ENCODE results near the gene ANGPTL1.

The ANGPTL1 gene, protein sequence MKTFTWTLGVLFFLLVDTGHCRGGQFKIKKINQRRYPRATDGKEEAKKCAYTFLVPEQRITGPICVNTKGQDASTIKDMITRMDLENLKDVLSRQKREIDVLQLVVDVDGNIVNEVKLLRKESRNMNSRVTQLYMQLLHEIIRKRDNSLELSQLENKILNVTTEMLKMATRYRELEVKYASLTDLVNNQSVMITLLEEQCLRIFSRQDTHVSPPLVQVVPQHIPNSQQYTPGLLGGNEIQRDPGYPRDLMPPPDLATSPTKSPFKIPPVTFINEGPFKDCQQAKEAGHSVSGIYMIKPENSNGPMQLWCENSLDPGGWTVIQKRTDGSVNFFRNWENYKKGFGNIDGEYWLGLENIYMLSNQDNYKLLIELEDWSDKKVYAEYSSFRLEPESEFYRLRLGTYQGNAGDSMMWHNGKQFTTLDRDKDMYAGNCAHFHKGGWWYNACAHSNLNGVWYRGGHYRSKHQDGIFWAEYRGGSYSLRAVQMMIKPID

DNA sequence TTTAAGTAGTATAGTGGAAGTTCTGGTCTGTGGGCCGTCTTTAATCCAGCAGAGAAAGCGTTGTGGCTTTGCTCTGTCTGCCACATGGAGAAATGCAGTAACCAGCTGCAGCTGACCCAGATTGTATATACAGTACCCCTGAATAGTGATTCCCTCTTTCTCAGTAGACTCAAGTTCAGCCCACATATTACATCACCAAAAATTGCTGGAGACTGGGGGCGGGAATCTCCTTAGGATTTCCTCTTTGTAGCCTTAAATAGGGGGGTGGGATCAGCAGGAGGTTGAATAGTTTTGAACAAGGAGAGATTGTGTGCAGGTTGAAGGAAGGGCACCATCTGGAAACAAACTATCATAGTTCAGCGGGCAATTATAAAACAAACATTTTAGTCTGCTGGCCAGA is at the start of gene ANGPTL1:
Gene ANGPTL1 (minus strand): TSS at position 134 of the 400 bp plus-strand sequence. CDS start 5,301 bp downstream, outside the sequence.
- no peak for DNase-seq (ENCODE audit: low spot score)

DNA sequence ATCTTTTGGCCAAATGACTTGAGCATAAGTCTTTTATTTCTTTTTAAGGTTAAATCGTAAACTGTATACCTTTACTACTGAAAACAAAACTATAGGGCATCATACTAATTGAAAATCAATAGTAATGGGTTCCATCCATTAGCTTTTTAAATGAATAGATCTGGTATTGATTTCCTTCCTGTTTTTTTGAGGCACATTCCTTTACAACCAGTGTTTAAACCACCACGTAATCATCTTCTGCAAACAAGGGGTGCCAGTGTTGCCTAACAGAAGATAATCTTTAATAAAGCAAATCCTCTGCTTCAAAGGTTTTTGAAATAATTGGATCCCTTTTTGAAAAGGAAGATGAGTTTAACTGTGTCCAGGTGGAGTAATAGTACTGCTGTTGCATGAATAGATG is 48.7 kb upstream of the ANGPTL1 start:
- no peak for DNase-seq (ENCODE audit: low spot score)

DNA sequence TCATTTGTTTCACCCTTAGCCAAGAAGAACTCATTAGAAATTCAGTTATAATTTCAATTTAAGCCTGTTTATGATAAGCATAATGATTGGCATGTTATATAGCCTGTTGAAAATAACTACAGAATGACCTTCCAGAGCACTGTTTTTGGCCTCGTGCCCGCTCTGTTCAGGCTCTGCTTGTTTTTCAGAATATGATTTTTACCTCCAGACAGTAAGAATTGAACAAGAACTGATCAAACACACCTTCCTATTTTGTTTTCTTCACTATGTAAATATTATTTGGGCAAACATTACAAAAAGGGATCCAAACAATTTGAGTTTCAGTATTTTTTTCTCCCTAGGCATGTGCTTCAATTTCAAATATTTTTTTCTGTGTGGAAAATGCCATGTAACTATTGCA is 48.1 kb upstream of the ANGPTL1 start:
- no peak for DNase-seq (ENCODE audit: low spot score)

DNA sequence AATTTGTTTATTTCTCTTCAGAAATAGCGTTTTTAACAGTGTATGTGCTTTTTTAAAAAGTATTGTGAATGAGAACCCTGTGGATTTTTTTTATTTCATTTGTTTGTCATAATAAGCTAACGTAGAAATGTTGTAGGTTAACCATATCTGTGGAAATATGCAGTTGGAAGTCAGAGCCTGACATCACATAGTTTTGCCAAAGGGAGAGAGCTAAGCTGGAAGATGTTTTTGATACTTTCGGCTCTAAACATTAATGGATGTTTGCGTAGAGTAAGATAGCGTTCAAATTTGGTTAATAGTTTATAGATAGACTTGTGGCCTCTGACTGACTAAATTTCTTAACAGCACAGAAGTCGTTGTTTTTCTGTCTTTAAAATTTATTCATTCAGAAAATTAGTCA is 47.4 kb upstream of the ANGPTL1 start:
- DNase-seq (ENCODE audit: low spot score) = no peak

DNA sequence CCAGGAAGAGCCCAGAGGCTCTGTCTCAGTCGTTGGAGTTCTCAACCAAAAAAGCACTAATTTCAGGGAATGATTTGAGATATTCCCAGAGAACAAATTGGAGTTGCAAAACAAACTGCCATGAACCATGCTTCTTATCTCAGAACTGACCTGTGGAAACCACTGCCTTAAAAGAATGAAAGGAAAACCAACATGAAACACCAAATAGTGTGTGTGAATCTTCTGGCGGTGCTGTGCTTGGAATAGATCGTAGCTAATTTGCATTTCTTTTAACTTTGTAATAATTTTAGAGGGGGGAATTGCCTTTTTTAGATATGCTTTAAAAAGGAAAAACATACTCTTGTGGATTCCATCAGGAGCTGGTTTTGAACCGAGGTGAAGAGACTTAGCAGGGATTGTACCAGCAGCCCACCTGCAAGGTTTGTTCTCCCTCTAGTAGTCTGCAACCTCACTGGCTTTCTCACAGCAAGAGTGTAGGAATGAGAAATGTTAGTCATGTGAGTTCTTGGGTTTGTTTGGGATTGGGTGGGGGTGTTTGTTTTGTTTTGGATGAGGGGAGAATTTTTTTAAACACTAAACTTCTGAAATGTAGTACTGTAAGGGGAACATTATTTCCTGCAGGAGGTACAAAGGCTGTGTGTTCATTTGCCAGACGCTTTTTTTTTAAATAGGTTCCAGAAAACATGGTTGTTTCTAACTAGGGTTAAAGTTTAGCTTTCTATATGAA is 45.7 kb upstream of the ANGPTL1 start:
- no peak for DNase-seq (ENCODE audit: low spot score)

DNA sequence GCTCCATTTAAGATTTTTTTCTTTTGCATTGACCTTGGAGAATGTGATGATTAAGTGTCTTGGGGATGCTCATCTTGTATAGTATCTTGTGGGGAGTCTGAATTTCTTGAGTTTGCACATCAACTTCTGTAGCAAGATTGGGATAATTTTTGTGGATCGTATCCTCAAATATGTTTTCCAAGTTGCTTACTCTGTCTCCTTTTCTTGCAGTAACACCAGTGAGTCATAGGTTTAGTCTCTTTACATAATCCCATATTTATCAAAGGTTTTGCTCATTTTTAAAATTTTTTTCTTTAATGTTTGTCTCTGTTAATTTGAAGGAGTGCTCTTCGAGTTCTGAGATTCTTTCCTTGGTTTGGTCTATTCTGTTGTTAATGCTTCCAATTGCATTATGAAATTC is 41.7 kb upstream of the ANGPTL1 start:
- no peak for DNase-seq (ENCODE audit: low spot score)

DNA sequence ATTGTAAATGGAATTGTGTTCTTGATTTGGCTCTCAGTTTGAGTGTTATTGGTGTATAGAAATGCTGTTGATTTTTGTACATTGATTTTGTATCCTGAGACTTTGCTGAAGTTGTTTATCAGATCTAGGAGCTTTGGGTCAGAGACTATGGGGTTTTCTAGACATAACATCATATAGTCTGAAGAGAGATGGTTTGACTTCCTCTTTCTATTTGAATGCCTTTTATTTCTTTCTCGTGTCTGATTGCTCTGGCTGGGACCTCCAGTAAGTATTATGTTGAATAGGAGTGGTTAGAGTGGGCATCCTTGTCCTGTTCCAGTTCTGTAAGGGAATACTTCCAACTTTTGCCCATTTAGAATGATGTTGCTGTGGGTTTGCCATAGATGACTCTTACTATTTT is 39.1 kb upstream of the ANGPTL1 start:
- DNase-seq (ENCODE audit: low spot score) = no peak

DNA sequence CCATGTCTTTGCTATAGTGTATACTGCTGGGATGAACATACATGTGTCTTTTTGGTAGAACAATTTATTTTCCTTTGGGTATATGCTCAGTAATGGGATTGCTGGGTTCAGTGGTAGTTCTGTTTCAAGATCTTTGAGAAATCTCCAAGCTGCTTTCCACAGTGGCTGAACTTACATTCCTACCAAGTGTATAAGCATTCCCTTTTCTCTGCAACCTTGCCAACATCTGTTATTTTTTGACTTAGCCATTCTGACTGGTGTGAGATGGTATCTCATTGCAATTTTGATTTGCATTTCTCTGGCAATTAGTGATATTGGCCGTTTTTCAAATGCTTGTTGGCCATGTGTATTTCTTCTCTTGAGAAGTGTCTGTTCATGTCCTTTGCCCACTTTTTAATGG is 37.5 kb upstream of the ANGPTL1 start:
- no peak for DNase-seq (ENCODE audit: low spot score)

DNA sequence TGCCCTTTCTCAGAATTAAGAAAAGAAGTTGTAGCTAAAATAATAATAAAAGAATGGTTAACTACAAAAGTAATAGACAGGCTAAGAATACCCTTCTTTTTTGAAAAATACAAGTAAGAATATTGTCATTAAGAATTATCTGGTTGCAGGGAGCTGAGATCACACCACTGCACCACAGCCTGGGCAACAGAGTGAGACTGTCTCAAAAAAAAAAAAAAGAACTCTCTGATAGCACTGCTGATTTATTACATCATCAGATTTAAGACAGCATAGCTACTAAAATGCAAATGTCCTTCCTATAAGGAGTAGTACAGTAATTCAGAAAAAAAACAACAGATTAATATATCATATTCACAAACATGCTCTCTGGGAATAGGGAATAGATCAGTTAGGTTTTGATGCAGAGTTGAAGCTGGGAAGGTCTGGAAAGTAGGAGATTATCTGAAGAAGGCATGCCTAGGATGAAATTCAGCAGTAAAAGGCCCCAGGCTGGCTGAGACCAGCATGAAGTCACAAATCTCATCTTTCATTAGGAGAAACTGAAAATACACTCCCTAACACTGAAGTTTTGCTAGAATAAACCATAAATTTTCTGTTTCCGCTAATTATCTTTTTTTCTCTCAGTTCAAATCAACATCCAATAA is 30.7 kb upstream of the ANGPTL1 start:
- no peak for DNase-seq (ENCODE audit: low spot score)

DNA sequence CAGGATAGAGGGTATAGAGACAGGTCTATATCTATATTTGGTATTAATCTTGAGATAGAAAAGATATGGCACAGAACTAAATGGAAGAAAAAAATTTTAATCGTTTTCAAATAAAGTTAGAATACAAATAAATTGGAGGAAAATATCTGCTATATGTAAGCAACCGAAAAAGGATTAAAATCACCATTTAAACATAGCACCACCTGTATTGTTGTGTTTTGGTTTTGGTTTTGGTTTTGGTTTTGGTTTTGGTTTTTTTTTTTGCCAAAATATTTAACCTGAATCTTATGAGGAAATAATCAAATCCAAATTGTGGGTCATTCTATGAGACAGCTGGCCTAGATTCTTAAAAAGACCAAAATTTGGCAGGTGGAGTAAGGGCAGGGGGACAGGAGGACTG is 28.5 kb upstream of the ANGPTL1 start:
- DNase-seq (ENCODE audit: low spot score) = no peak

DNA sequence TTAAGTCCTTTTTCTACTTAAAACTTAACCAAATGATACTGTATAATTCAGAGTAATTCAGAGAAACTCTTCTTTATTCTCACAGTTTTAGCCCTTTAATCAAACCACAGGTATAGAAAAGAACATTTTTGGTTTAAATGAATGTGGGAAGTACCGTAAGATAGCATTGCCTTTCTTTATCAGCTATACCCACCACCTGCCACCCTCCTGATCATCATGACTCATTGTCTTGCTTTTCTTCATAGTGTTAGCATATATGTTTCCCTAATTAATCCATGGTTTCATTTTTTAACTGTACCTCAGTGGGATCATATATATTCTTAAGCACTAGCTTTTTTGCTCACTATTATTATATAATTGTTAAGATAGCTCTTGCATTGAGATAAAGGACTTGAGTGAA is 27.5 kb upstream of the ANGPTL1 start:
- no peak for DNase-seq (ENCODE audit: low spot score)

DNA sequence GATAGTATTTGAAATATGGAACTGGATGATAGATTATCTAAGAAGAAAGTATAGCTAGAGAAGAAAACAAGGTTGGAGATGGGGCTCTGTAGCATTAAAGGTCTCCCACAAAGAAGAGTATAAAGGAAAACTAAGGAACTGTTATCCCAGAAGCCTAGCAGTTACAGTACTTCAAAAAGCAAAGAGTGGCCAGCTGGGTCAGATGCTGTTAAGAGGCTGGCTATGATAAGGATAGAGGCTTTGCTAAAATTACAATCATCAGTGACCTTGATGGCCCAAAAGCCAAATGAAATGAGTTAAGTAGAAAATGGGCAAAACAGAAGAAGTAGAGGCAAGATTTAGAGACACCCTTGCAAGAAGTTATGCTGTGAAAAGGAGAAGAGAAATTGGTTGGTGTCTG is 25.1 kb upstream of the ANGPTL1 start:
- DNase-seq (ENCODE audit: low spot score) = no peak

DNA sequence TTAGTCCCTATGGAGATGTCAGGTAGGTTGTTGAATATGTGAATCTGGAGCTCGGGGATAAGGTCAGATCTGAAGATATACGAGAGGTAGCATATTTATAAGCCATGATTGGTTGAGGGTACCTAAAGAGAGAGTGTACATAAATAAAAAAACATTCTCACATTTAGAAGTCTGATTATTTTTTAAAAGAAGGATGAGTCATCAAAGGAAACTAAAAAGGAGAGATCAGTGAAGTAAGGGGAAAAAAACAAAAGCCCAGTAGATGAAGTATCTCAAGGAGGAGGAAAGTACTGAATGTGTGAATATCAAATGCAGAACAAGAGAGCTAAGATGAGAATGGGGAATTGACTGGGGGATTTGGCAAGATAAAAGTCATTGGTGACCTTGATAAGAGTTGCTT is 15.7 kb upstream of the ANGPTL1 start:
- no peak for DNase-seq (ENCODE audit: low spot score)

DNA sequence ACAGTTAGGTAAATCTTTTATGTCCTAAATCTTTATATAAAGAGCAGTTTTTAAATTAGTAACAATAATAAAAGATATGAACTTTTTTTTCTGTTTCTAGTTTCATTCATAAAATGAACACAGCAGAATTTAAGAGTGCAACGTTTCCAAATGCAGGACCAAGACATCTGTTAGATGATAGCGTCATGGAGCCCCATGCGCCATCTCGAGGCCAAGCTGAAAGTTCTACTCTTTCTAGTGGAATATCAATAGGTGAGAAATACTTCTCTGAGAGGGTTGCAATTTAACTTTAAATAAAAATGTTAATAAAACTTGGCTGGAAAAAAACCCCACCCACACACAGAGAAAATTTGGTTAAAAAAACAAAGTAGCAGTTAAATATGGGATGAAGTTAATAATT is 15.0 kb upstream of the ANGPTL1 start:
- DNase-seq (ENCODE audit: low spot score) = no peak

DNA sequence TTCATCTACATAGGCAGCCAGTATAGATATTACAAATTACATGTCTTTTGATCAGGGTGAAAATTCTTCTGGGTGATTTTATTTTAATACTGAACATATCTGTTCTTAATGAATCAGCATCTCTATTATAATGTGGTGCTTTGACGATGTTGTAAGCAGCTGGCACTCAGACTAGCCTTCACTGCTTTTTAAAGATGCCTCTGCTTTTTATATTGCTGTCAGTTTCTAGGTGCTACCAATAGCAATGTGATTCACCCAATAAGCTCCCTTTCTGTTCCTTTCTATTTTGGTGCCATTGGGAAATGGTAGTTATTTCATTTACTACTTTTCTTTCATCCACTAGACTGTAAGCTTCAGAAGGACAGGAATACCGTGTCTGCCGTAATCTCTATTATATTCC is 11.1 kb upstream of the ANGPTL1 start:
- no peak for DNase-seq (ENCODE audit: low spot score)

DNA sequence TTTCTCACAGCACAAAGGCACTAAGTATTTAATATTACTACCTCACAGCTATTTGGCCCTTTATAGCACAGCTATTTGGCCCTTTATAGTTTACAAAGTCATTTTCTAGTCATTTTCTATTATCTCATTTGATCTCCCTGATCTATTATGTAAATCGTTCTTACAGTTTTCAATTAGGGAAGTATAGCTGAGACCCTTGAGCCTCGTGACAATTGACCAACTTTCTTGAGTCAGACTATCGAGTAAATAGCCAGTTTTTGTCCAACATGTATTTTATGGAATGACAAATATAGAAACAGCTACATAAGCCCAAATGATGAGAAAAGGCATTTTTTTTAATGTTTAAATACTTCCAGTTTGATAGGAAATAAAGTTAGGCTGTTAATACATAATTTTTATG is 7.0 kb upstream of the ANGPTL1 start:
- no peak for DNase-seq (ENCODE audit: low spot score)

DNA sequence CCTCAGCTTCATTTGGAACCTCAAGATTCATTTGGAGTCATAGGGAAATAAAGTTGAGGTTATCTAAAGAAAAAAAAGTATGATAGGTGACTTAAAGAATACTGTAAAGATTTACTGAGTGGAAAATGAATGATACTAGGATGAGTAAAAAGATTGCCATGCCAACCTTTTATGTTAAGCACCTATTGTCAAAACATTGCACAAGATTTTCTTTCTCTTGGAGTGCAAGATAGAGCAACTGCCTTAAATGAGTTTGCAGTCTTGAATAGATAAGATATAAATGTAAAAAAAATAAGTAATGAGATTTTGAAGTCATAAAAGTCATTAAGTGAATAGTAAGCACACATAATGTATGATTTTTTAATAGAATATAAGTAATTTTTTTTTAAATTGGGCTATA is 5.1 kb upstream of the ANGPTL1 start:
- DNase-seq (ENCODE audit: low spot score) = no peak

DNA sequence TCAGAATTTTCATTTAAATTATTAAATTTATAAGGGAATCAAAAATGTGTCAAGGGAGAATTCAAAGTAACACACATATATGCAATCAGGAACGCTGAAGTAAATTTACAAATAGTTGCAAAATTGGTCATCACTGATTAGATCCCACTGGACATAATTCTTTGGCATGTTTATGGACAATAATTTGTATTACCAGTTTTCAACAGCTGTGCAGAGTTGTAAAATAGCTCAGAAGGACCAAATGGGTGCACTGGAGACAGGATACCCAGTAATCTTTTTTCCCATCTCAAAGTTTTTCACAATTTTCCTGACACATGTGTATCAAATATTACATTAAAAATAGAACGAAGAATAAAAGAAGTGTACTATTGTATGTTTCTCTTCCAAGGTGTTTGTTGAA is 4.1 kb upstream of the ANGPTL1 start:
- DNase-seq (ENCODE audit: low spot score) = no peak

DNA sequence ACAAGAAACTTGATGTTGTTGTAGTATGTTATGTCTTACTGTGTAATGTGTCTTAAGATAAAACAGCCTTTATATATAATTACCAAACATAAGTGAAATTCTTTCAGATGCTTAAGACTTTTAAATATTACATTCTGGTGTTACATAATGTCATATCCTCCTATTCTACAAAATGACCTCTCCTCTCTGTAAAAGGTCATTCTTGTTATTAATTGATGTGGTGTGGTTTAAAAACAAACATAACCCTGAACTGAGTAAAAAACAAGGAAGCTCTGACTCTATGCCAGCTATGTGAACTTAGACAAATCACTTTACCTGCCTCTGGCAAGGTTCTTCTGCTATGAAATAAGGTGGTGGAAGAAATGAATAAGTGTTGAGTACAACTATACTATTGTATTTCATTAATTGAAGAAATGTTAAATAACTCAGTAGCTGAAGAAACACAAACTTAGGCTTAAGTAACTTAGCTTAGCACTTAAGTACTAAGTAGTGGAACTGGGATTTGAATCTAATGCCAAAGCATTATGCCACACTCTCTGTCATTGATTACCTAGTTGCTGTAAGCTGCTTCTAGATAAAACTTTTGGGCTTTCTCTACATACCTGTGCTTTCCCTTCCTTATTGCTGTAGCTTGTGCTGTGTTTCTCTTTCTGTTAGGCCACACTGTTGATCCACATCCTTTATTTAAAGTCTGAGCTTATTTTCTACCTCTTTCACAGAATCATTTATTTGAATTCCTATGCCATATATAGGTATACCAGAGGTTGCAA is 859 bp upstream of the ANGPTL1 start:
- DNase-seq (ENCODE audit: low spot score) = no peak

DNA sequence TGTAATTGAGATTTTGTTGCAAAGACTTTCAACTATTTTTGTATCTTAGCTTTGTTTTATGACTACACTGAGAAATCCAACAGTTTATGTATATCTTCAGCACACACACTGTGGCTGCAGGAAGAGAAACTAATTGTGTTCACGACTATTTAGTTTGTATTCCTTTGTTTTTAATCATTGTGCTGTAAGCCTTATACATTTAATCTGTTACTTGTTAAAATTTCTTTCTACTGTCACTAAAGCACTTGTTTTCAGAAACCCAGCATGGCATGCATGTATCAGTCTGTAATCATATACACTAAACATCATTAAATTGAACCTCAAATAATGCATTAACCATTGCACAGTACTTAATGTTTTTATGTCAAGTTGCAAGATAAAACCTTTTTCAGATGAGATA is 656 bp downstream of the ANGPTL1 start:
- no peak for DNase-seq (ENCODE audit: low spot score)

DNA sequence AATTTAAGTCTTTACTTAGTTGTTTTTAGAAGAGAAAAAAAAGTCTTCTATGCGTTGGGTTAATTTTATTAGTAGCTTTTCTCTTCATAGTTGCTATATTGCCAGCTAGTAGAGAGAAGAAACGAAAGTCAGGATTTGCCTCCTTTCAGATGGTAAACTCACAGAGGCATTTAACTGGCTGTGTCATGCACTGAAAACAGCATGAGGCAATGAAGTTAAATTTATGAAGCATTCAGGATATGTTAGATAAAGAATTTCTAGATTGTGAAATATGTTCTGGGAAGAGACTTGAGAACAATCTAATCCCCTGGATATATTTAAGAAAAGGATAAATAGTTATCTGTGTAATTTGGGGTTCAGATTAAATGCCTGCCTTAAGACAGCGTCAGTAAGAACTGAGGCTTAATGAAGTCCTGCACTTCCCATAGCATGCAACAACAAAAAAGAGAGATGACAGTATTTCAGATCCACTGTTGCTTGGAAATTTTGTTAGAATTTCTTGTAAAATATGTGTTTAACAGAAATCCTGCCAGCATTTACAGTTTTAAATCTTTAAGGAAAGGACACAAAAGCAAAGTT is 1.7 kb downstream of the ANGPTL1 start:
- no peak for DNase-seq (ENCODE audit: low spot score)

DNA sequence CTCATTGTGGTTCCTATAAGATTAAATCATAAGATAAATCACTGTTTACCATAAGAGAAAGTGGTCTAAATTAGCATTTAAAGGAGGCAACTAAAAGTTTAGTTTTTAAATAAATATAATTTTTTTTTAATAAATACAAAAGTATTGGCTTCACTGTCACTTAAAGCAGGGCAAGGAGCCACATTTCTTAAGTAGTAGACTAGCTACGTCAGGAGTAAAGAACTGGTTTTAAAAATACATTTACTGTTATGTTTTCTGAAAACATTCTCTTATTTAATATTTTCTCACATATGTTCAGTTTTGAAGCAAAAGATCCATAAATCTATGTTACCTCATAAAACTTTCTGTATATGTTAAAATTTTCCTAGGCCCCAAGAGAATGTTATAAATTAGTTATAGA is 2.2 kb downstream of the ANGPTL1 start:
- DNase-seq (ENCODE audit: low spot score) = no peak
